ENCODE measurements around the gene SEMA4G.

DNA sequence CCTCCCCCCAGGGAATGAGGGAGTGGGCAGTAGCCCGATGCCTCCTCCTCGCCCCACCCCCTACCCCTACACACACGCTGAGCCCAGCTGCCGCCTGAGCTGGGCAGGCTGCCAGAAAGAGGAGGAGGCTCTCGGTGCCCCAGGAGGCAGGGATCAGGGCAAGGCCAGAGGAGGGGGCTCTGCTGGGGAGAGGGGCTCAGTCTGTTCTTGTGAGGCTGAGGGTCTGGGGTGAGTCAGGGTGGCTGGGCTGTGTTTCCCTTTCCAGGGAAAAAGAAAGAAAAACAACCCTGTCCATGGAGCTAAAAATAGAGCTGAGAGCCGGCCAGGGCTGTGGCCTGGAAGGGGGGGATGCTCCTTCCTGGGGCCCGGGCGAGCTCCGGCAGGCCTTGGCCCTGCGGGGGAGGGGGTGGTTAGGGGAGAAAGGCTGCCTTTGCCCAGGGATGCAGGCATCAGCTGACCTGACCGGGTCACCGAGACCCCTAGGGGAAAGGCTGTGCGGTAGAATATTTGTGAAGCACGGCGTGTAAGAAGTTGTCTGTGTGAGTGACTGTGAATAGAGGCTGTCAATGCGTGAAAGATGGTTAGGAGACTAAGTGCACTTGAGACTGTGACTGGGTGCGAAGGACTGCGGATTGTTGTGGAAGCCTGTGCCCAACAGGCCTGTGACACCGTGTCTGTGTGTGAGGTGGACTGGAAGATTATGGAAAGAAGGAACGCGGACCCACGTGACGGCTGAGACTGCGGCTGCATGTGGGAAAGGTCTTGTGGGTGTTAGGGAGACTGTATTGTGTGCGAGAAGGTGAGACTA lies 29.1 kb downstream of the SEMA4G start:
- TF ChIP-seq EZH2phosphoT487 (IDR thresholded peaks at IDR 0.05; ENCODE audit: borderline replicate concordance): no peak
- TF ChIP-seq, protein P1, sequence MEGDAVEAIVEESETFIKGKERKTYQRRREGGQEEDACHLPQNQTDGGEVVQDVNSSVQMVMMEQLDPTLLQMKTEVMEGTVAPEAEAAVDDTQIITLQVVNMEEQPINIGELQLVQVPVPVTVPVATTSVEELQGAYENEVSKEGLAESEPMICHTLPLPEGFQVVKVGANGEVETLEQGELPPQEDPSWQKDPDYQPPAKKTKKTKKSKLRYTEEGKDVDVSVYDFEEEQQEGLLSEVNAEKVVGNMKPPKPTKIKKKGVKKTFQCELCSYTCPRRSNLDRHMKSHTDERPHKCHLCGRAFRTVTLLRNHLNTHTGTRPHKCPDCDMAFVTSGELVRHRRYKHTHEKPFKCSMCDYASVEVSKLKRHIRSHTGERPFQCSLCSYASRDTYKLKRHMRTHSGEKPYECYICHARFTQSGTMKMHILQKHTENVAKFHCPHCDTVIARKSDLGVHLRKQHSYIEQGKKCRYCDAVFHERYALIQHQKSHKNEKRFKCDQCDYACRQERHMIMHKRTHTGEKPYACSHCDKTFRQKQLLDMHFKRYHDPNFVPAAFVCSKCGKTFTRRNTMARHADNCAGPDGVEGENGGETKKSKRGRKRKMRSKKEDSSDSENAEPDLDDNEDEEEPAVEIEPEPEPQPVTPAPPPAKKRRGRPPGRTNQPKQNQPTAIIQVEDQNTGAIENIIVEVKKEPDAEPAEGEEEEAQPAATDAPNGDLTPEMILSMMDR (conservative IDR thresholded peaks at IDR 0.05; ENCODE audit: low read length): no peak
